HL-60/S4 treated with retinoic acid at 250 ng/mL for 4 days and 3 days (cell line): ENCODE data around the gene CSF1.

ENCODE experiments used
- in situ Hi-C: fragments of 300-500 bp; cut with MboI; formaldehyde crosslinking; loops from 2 replicates; pipeline ENCODE4 v1.7.0; 2022; ENCODE audit warnings: low sequenced_read_pairs

Gene CSF1

GRCh38 chr1:109901141-109901523 is 9.5 kb upstream of the CSF1 start:
- in situ Hi-C loops = no loop called here

- in situ Hi-C loops = no loop called here
Observed at GRCh38 chr1:109901524-109902145, 9.0 kb upstream of the CSF1 start.

- in situ Hi-C loops = no loop called here
Observed at GRCh38 chr1:109902204-109902985, 8.3 kb upstream of the CSF1 start.

- in situ Hi-C loops = no loop called here
Observed at GRCh38 chr1:109903376-109903930, 7.2 kb upstream of the CSF1 start.

- in situ Hi-C loops = no loop called here
Observed at GRCh38 chr1:109904105-109904817, 6.4 kb upstream of the CSF1 start.

- in situ Hi-C loops = no loop called here
Observed at GRCh38 chr1:109905491-109905890, 5.2 kb upstream of the CSF1 start.

GRCh38 chr1:109906160-109906838 is 4.3 kb upstream of the CSF1 start:
- in situ Hi-C loops = no loop called here

GRCh38 chr1:109906839-109907180 is 3.8 kb upstream of the CSF1 start:
- in situ Hi-C loops = no loop called here

GRCh38 chr1:109907190-109907774 is 3.4 kb upstream of the CSF1 start:
- in situ Hi-C loops = no loop called here

GRCh38 chr1:109908836-109909235 is 1.8 kb upstream of the CSF1 start:
- in situ Hi-C loops = no loop called here

GRCh38 chr1:109909561-109909960 is 1.1 kb upstream of the CSF1 start:
- in situ Hi-C loops = no loop called here

GRCh38 chr1:109910963-109911798 is 532 bp downstream of the CSF1 start:
- in situ Hi-C loops = no loop called here

GRCh38 chr1:109912214-109912861 is 1.7 kb downstream of the CSF1 start:
- in situ Hi-C loops = no loop called here

GRCh38 chr1:109912873-109913272 is 2.2 kb downstream of the CSF1 start:
- in situ Hi-C loops = no loop called here

GRCh38 chr1:109913360-109913879 is 2.8 kb downstream of the CSF1 start:
- in situ Hi-C loops = no loop called here

GRCh38 chr1:109914587-109915240 is 4.1 kb downstream of the CSF1 start:
- in situ Hi-C loops = no loop called here

GRCh38 chr1:109917051-109917767 is 6.6 kb downstream of the CSF1 start:
- in situ Hi-C loops = no loop called here
